GM12865 (cell line): ENCODE measurements around the gene MTRF1.
"Not testable (repeated sequence)": the region's sequence is repeated elsewhere in the genome, so short reads cannot be mapped to it uniquely, and the experiment has no call there.

Experiments used
- DNase-seq: peaks from one replicate; pipeline ENCODE4 v3.0.0; 2010; ENCODE audit warnings: low read depth
- H3K4me3 ChIP-seq: 2 replicates; pipeline ENCODE4 v1.5.1; 2011; ENCODE audit warnings: mild to moderate bottlenecking, low read depth, low read length, control low read depth
- TF ChIP-seq, protein P1 (sequence below): IDR thresholded peaks from 2 replicates; pipeline ENCODE4 v1.5.1; 2011; ENCODE audit warnings: low read length, control low read depth, low read depth, inconsistent platforms; ENCODE audit not compliant: insufficient read depth; ENCODE audit errors: missing control alignments

MTRF1 gene

GRCh38 chr13:41294914-41295313 lies 31.5 kb upstream of the MTRF1 start:
- no peak overlapping the region for H3K4me3 ChIP-seq
- DNase-seq: no peak
- TF ChIP-seq, protein P1, sequence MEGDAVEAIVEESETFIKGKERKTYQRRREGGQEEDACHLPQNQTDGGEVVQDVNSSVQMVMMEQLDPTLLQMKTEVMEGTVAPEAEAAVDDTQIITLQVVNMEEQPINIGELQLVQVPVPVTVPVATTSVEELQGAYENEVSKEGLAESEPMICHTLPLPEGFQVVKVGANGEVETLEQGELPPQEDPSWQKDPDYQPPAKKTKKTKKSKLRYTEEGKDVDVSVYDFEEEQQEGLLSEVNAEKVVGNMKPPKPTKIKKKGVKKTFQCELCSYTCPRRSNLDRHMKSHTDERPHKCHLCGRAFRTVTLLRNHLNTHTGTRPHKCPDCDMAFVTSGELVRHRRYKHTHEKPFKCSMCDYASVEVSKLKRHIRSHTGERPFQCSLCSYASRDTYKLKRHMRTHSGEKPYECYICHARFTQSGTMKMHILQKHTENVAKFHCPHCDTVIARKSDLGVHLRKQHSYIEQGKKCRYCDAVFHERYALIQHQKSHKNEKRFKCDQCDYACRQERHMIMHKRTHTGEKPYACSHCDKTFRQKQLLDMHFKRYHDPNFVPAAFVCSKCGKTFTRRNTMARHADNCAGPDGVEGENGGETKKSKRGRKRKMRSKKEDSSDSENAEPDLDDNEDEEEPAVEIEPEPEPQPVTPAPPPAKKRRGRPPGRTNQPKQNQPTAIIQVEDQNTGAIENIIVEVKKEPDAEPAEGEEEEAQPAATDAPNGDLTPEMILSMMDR: no peak

- TF ChIP-seq, protein P1: no peak
- no peak overlapping the region for H3K4me3 ChIP-seq
- no peak for DNase-seq
Measured at GRCh38 chr13:41293272-41293671, 29.9 kb upstream of the MTRF1 start.

DNA sequence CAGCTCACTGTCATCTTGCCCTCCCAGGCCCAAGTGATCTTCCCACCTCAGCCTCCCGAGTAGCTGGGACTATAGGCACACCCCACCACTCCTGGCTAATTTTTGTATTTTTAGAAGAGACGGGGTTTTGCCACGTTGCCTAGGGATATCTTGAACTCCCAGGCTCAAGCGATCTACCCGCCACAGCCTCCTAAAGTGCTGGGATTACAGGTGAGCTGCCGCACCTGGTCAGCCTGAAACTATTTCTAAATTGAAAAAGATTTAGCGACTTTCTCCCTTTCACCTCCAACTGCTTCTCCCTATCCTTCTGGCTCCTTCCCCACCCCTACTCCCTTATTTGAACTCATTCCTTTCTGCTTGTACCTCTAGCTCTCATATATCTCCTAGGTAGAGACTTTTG lies 27.9 kb upstream of the MTRF1 start:
- TF ChIP-seq, protein P1: no peak
- DNase-seq: no peak
- H3K4me3 ChIP-seq: no peak overlapping the region

DNA sequence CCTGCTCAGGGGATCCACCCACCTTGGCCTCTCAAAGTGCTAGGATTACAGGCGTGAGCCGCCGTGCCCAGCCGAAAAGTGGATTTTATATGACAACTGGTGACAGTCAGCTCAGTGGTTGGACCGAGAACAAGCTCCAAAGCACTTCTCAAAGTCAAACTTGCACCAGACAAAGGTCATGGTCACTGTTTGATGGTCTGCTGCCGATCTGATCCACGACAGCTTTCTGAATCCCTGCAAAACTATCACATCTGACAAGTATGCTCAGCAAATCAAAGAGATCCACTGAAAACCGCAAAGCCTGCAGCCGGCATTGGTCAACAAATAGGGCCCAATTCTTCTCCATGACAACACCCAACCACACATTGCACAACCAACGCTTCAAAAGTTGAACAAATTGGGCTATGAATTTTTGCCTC lies 26.1 kb upstream of the MTRF1 start:
- TF ChIP-seq, protein P1: no peak
- no peak for DNase-seq
- H3K4me3 ChIP-seq: no peak overlapping the region

GRCh38 chr13:41286370-41286769 lies 23.0 kb upstream of the MTRF1 start:
- no peak for DNase-seq
- H3K4me3 ChIP-seq: no peak overlapping the region
- TF ChIP-seq, protein P1: no peak

DNA sequence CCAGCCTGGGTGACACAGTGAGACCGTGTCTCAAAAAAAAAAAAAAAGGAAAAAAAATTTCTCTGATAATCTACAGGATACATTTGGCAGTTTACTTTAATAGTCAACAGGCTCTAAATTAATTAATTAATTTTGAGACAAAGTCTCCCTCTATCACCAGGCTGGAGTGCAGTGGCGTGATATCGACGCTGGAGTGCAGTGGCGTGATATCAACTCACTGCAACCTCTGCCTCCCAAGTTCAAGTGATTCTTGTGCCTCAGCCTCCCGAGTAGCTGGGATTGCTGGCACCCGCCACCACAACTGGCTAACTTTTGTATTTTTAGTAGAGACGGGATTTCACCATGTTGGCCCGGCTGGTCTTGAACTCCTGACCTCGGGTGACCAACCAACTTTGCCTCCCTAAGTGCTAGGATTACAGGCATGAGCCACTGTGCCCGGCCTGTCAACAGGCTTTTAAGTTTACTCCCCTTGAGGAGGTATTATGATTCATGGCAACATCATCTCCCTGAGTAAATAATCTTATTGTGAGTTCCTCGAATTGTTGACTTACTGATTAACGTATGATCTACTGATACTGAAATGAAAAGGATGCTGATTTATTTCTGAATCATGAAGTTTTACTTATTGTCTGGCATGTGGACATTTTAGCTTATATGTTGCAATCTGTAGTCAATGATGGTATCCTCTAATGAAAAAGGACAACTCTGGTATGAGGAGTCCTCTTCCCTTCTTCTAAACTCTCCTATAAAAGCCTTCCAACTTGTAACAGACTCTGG lies 21.3 kb upstream of the MTRF1 start:
- DNase-seq: no peak
- H3K4me3 ChIP-seq: no peak overlapping the region
- TF ChIP-seq, protein P1: no peak

- H3K4me3 ChIP-seq: no peak overlapping the region
- DNase-seq: no peak
- TF ChIP-seq, protein P1: no peak
Measured at GRCh38 chr13:41282129-41282571, 18.8 kb upstream of the MTRF1 start.

DNA sequence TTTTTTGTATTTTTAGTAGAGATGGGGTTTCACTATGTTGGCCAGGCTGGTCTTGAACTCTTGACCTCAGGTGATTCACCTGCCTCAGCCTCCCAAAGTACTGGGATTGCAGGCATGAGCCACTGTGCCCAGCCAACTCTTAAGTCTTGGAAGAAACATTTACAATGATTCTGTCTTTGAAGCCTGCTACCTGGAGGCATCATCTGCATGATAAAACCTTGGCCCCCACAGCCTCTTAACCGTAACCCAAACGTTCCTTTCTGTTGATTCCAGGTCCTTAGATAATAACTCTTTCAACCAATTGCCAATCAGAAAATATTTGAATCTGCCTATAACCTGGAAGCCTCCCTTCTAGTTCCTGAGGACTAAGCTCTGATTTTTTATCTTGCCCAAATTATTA lies 15.8 kb upstream of the MTRF1 start:
- not testable (repeated sequence) for H3K4me3 ChIP-seq, DNase-seq
